OCI-LY3 (cell line): ENCODE measurements around the gene CHD6.

Experiments used
- EZH2phosphoT487 ChIP-seq: fragments of 200-600 bp; shearing (Covaris generic); IDR thresholded peaks from 2 replicates; pipeline ENCODE4 v1.6.1; 2018; ENCODE audit warnings: antibody characterized with exemption, mixed run types, low read depth
- TF ChIP-seq, protein P1 (sequence below): fragments of 200-600, 300-600 bp; sonication (generic); IDR thresholded peaks from 2 replicates; pipeline ENCODE4 v1.5.1; 2014; ENCODE audit warnings: antibody characterized with exemption, low read length, low read depth

DNA sequence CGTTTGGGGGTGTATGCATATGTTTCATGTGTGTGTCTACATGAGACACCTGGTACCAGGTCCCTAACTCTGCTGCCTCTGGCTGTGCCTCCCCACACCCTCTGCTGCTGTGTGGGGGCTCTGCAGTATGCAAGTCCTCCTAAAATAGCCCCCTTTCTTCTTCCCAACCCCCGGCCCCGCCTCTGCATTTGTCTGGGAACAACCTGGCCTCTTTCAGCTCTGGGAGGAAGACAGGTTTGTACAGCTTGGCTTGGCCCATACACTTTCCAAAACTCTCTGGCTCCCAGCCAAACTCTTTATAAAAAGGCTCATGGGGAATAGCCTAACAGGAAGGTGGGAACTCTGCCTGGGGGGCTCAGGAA, 224.5 kb downstream of the CHD6 start:
- TF ChIP-seq, protein P1, sequence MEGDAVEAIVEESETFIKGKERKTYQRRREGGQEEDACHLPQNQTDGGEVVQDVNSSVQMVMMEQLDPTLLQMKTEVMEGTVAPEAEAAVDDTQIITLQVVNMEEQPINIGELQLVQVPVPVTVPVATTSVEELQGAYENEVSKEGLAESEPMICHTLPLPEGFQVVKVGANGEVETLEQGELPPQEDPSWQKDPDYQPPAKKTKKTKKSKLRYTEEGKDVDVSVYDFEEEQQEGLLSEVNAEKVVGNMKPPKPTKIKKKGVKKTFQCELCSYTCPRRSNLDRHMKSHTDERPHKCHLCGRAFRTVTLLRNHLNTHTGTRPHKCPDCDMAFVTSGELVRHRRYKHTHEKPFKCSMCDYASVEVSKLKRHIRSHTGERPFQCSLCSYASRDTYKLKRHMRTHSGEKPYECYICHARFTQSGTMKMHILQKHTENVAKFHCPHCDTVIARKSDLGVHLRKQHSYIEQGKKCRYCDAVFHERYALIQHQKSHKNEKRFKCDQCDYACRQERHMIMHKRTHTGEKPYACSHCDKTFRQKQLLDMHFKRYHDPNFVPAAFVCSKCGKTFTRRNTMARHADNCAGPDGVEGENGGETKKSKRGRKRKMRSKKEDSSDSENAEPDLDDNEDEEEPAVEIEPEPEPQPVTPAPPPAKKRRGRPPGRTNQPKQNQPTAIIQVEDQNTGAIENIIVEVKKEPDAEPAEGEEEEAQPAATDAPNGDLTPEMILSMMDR: no peak
- TF ChIP-seq EZH2phosphoT487: no peak
